ENCODE results near the gene TMEM100.
A peak's percentile ranks its signal among the peaks of the same experiment; 100 is the strongest.

Gene TMEM100, protein sequence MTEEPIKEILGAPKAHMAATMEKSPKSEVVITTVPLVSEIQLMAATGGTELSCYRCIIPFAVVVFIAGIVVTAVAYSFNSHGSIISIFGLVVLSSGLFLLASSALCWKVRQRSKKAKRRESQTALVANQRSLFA

DNA sequence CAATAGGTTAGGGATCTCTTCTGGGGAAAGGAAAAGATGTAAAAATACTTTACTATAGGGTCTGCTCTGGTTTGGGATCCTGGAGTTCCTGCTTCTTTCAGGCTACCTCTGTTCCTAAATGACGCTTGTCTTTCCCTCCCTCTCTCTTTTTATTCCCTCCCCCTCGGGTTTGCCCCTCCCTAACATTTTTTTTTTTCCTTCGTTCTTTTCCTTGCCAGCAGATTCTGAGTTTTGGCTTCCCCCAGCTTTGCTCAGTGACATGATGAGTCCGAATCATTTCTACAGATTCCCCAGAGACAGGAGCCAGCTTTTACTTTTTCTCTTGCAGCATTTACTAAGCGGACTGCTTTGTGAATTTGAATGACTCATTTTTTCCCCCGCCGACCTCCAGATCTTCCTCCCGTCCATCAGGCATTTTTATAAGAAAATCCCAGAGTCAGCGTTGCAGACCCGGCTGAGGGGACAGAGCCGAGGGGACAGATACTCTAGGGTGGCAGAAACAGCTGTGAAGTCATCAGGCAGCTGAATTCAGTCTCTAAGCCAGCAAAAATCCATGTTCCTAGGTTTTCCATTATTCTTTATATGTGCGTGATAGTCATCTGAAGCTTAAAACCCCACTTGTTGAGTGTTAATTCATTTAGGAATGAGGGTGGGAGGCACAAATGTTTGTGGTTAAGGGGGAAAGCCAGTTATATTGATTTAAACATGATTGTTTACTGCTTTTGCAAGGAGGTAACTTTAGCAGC lies at the start of gene TMEM100:
Gene TMEM100 (minus strand): TSS at position 123 of the 746 bp plus-strand sequence. CDS start 1,794 bp downstream, outside the sequence.
- DNase-seq (ENCODE audit: low read depth in 2 of 2) = no peak

DNA sequence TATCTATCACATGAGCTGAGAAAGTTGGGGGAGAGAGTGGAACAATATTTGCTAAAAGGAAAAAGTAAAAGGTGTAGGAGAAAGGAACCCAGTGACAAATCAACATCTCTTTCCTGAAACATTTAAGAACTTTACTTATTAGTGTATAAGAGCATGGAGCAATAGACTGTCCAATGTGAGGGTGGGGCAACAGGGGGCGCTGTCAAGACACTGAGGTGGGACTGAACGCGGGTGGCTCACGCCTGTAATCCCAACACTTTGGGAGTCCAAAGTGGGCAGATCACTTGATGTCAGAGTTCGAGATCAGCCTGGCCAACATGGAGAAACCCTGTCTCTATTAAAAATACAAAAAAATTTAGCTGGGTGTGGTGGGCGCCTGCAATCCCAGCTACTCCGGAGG lies 49.4 kb upstream of the TMEM100 start:
- no peak for DNase-seq (ENCODE audit: low read depth in 2 of 2)

DNA sequence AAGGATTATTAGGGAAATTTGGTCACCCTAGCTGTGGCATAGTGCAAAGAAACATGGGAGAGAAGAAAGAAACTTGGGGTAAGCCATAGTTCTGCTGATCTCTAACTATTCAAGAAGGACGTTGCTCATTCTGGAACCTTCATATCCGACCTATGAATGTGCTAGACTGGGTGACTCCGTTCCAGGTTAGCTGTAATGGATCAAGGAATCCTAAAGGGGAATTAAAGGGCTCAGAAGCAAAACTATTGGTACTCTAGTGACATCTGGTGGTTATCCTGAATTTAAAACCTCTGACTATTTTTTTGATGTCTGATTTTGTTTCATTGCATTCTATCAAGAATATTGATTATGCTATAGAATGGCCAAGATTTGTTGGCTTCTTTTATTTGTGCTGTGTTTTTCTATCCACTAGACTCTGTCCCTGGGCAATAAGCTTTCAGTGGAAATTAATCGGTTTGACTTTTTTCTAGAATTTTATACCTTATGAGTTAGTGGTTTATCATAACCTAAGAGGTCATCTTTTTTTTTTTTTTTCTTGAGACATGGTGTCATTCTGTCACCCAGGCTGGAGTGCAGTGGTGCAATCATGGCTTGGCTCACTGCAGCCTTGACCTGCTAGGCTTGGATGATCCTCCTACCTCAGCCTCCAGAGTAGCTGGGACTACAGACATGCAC lies 47.7 kb upstream of the TMEM100 start:
- DNase-seq (ENCODE audit: low read depth in 2 of 2) = no peak

DNA sequence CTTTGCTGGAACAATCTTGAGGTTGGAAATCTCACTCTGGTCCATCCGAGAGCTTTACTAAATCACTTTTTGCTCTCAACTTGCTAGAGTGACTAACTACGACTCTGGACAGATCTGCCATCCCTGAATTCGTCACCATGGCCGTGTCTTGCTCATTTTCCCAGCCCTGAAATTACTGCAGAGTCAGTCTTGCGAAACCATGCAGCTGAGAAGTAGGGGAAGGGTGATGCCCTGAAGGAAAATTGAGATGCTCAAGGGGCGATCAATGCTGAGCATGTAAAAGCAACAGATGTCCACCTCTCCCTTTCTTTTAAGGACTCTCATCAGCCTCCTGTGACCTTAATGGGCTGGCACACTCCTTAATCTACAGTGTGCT lies 46.9 kb upstream of the TMEM100 start:
- no peak for DNase-seq (ENCODE audit: low read depth in 2 of 2)

DNA sequence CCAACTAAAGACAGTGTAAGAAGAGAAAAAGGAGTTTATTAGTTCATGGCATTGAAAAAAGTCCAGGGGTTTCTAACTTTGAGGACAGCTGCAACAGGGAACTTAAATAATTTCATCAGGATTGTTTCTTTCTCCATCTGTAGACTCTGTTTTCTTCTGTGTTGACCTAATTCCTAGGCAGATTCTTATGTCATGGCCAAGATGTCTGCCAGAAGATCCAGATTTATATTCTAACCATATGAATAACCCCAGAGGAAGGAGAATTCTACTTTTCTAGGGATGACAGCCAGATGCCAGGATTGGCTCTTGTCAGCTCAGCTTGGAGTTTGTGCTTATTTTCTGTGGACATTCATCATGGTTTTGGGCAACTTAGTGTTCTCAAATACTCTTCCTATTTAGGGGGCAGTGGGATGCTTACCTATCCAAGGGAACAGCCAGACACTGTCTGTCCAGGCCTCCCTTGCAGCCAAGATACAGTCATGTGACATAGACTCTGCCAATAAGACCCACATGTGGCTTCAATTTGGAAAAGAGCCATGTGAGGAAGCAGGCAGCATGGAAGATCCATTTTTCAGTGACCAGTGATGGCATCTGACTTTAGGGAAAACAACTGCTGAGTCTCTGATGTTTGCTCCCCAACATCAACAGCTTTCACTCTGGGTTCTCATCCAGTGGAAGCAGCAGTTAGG lies 46.4 kb upstream of the TMEM100 start:
- DNase-seq (ENCODE audit: low read depth in 2 of 2) = no peak

DNA sequence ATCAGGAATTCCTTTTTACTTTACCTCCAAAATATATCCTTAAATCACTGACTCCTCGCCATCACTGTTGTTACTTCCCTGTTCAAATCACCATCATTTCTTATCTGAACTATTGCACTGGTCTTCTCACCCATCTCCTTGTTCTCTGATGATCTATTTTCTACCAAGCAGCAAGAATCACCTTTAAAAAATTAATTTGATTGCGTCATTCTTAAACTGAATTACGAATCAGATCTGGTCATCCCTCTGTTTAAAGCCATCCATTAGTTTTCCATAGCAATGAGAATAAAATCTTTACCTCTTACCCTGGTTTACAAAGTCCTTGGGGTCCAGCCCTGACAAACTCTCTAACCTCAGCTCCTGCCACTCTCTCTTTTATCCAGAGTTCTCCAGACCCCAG lies 42.8 kb upstream of the TMEM100 start:
- no peak for DNase-seq (ENCODE audit: low read depth in 2 of 2)

DNA sequence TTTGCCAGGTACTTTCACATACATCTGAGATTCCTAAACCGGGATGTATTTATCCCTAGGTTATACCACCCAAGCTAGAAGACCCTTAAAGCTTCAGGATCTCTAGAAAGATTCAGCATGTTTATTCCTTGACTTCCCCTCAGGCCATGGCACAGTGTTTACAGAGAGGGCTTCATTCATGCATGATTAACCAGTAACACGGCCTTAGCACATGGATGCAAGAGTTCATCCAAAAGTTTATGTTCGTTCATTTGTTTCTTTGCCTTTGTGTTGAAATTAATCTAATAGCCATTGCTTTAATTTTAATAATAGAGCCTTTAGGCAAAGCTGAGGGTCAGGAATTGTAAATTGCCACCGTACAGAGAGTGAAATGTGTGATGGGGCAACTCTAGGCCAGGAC lies 41.9 kb upstream of the TMEM100 start:
- no peak for DNase-seq (ENCODE audit: low read depth in 2 of 2)

DNA sequence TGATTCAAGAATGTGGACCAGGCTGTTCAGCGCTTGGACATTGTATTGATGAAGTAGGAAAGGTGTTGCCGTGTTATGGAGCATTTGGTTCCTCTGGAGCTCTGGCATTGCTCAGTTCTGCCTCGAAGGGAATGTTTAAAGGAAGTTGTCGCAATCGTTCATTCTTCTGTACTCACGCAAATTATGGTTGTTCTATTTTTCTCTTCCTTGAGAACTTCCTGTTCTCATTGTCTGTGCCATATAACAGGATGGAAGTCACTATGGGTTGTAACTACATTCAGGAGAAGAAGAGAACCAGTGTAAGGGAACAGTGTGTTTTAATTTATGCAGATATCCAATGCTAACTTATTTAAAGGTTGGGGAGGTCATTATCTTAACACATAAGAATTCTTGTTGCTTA lies 41.2 kb upstream of the TMEM100 start:
- no peak for DNase-seq (ENCODE audit: low read depth in 2 of 2)

DNA sequence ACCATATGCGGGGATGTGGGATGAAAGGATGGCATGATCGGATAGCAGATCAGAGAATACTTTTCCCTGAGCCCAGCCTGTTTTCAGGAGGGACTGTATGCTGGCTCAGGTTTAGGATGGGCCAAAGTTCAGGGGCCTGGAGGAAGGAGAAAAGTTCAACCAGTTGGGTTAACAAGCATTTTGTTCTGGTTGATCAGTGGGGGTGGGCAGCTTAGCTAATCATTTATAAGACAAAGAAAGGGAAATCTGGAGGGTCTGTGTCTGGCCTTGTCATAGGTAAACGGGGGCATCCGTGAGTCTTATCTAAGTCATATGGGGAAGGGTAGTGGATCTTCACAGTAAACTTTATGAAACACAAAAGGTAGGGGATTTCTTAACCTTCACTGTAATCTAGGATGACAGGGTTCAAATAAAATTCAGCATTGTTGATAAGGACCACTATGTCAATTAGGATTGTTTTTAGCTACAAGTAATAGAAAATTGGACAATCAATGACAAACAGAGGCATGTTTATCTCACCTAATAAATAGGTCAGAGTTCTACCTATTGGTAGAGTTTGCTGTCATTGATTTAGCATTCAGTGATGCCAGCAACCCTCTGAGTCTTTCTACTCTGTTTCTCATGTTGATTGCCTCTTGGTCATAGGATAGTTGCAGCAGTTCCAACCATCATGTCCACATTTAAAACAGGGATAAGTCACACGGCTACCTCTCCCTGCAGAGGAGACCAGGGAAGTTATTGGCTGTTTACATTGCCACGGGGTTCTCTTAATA lies 39.6 kb upstream of the TMEM100 start:
- DNase-seq (ENCODE audit: low read depth in 2 of 2) = no peak

DNA sequence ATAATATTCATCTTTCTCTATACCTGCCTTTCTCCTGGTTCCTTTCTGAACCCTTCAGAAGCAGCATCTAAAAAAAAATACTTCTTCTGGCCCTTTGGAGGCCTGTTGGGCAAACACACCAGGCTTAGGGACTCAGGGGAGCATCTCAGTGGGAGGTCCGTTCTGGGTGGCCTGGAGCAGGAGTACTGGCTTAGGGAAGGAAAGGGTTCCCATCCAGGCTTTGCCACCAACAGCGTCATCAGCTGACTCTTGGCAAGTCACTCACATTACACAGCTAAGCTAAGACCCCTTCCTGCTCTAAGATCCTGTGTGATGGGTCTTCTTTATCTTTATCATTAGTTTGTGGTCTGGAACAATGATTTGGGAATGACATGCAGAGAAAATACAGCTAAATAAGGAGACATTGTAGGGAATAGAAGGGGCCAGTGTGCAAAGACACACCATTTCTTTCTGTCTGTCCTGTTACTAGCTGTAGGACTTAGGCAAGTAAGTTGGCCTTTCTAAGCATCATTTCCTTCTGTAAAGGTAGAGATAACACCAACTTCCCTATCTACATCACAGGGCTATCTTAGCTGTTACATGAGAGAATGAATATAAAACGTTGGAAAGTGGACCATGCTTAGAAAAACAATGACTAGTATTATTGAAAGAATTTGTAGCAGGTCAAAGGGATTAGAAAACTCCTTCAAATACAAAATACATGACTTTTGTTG lies 38.1 kb upstream of the TMEM100 start:
- no peak for DNase-seq (ENCODE audit: low read depth in 2 of 2)

DNA sequence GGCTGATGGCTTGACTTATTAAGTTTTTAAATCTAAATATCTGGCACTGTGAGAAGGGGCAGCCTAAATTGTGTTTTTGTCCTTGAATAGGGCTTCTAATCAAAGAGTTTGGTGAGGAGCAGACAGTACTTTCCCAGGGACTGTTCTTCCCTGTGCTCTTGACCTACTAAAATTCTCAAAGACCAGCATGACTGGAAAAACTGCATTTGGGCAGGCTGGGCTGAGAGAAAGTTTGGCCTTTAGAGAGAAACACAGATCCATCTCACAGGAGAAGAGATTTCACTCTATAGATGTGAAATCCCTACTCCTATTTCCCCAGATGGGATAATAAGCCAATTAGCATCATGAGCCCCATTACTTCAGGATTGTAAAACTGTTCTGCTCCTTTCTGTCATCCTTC lies 35.5 kb upstream of the TMEM100 start:
- no peak for DNase-seq (ENCODE audit: low read depth in 2 of 2)

DNA sequence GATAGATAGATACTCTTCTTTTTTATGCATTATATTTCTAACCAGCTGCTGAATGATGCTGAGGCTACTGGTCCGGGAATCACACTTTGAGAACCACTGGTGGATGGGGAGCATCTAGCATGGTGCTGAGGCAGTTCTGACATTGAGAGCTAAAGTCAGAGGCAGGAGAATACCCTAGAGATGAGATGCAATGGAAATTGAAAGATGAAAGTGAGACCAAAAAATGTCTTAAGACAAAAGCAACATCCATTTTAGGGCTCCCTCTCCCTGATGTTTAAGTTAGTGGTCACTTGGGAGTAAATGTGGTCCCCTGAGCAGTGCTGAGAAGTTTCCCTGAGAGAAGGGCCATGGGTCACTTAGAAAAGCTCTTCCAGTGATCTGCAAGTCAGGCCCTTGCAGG lies 35.0 kb upstream of the TMEM100 start:
- no peak for DNase-seq (ENCODE audit: low read depth in 2 of 2)

DNA sequence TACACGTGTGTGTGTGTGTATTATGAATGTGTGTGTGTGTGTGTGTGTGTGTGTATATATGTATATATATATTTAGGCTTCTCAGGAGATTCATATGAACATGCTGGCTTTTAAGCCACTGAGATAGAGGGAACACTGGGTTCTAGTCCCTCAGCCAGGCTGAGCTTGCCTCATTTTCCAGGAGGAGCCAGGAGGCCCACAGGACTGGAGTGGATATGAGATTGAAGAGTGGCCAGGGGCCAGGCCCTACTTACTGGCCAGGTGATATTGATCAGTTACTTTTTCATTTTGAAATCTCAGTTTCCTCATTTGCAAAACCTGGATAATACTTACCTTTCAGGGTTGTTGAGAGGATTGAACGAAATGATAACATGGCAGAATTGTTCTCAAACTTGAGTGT lies 34.0 kb upstream of the TMEM100 start:
- no peak for DNase-seq (ENCODE audit: low read depth in 2 of 2)

DNA sequence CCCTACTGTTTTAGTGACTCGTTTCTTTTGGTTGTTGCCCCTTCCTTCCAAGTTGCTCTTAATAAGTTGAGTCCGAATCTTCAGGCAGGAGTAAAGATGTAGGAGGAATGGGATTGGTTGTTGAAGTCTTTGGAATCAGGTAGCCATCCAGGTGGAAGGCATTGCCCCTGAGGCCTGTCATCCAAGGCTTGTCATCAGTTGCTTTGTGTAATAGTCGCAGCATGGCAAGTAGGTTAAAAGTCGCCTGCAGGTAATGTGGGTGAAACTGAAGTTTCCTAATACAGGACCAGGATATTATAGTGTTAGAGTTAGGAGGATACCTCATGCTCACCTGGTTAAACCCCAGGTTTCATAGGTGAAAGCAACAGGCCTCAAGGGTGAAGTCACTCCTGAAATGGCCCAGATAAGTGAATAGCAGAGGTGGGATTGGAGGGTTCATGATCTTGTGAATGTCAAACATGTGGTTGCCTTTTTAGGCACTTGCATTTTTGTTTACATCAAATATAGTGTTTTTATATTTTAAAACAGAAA lies 29.1 kb upstream of the TMEM100 start:
- no peak for DNase-seq (ENCODE audit: low read depth in 2 of 2)

DNA sequence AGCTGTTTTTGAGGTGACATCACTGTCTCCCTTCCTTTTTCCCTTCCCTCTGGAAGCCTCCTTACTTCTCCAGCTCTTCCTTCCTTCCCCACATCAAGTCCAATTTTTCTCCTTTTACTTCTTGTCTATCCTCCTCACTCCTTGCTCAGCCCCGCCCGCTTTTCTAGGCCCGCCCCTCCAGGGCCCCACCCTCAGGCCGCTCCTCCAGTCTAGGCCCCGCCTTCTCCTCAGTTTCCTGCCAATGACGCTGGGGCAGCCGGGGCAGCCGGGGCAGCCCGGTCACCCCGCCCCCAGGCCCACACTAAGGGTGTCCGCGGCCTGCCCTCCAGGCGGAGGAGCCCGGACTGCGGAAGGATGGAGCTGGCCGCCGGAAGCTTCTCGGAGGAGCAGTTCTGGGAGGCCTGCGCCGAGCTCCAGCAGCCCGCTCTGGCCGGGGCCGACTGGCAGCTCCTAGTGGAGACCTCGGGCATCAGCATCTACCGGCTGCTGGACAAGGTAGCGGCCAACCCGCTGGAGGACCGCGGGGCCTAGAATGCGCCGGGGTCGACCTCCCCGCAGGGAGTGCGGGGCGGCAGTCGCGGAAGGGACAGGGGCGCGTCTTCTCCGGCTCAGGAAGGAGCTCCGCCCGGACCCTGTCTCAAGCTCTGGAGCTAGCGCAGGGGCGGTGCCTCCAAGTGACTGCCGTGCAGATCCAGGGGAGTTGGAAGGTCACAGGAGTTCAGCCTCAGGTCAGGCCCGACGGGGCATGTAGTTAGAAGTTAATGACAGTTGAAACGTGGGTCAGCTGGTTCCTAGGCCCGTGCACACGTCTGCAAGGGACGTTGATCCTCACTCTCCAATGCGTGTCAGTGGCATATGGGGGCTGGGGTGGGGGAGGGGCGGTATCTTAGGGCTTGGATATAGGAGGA lies 28.3 kb upstream of the TMEM100 start, which contains the start of gene PCTP:
Gene PCTP (plus strand): TSS at position 302 of the 908 bp plus-strand sequence. CDS start 53 bp downstream, at position 355.
- peak; percentile 40 to 67 for DNase-seq (ENCODE audit: low read depth in 2 of 2)

DNA sequence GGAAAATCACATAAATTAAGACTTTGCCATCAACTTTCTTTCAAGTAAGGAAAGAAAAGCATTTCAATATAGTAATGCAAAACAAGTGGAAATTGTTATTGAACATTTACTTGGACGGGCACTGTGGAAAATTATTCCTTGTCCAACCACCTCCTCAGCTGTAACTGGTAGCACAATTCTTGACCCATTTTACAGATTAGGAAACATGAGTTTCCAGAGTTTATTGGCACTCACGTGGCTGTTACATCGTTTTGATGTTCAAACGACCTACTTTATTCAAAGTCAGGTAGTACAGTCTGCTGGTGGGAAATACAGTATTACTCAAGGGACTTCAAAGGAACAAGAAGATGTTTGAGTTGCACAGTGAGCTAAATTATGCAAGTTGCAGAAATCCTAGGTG lies 27.3 kb upstream of the TMEM100 start:
- no peak for DNase-seq (ENCODE audit: low read depth in 2 of 2)

DNA sequence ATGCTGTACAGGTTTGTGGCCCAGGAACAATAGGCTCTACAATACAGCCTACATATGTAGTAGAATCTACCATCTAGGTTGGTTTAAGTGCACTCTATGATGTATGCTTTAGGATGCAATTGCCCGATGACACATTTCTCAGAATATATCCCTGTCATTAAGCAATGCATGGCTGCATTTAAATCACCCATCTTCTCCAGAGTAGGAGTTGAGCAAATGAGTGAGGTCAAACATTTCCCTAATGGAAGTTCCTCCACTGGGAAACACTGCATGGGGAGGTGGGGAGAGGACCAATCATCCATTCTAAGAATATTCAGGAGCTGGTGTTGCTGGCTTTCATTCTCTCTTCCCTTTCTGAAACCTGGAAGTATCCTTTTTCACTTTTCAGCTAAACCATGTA lies 26.2 kb upstream of the TMEM100 start:
- DNase-seq (ENCODE audit: low read depth in 2 of 2) = no peak

DNA sequence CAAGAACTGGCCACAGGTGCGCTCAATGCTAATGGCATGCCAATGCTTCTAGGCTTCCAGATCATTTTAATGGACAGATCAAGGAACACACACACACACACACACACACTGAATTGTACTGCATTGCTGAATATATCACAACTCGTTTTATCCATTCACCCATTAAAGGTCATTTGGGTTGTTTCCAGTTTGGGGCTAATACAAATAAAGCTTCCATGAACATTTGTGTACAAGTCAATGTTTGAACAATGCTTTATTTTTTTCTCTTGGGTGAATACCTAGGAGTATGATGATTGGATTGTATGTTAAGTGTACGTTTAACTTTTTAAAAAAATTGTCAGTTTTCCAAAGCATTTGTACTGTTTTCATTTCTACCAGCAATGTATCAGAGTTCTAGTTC lies 24.5 kb upstream of the TMEM100 start:
- DNase-seq (ENCODE audit: low read depth in 2 of 2) = no peak

DNA sequence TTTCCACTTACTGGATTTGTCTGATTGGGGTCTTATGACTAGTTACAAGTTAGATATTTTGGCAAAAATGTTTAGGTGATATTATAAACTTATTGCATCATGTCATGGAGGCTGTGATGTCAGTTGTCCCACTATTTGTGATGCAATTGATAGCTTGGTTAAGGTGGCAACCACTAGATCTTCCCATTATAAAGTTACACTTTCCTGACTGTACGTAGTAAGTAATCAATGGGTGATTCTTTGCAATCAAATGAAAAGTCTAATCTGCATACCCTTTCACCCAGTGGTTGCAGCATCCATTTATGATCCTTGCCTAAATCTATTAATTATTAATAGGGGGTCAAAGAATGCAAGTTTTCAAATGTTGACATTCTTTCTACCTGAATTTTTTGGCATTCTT lies 23.8 kb upstream of the TMEM100 start:
- DNase-seq (ENCODE audit: low read depth in 2 of 2) = no peak

DNA sequence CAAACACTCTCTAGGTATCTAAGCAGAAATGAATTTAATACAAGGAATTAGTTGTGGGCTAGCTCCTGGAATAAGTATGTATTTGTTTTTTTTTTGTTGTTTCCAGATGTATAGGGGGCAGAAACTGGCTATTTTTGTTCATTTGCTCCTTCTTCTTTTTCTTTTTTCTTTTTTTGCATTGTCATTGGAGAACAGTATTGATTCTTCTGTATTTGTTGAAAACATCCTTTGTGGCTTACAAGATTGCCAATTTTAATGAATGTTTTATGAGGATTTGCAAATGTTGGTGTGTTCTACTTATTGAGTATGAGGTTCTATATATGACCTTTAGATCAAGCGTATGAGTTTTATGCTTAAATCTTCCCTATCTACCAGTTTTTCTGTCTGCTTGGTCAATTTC lies 22.6 kb upstream of the TMEM100 start:
- DNase-seq (ENCODE audit: low read depth in 2 of 2) = no peak

Data from activated CD8-positive, alpha-beta memory T cell treated with anti-CD3 and anti-CD28 coated beads for 4 hours (primary cell).